Effector memory CD8-positive, alpha-beta T cell (primary cell): Measurements from ENCODE around the gene KNCN.
A peak's percentile ranks its signal among the peaks of the same experiment; 100 is the strongest.

Experiments used
- ATAC-seq: fragments of 150-1000 bp; cut with Tn5 transposase; replicated peaks from 2 replicates; pipeline ENCODE4 v1.10.0; 2021; ENCODE audit warnings: mild to moderate bottlenecking, moderate library complexity
- DNase-seq, 3 experiments: peaks; one replicate each; pipeline ENCODE4 v3.0.0; 2021
- H3K27ac Mint-ChIP-seq, 2 donors: one replicate each; pipeline ENCODE4 v1.8.0; 2022; ENCODE audit warnings: mild to moderate bottlenecking in 2 of 2, mixed read lengths in 2 of 2, moderate library complexity in 2 of 2
- H3K27me3 Mint-ChIP-seq, 2 donors: one replicate each; pipeline ENCODE4 v1.8.0; 2022; ENCODE audit warnings: mixed read lengths in 2 of 2
- H3K36me3 Mint-ChIP-seq: one replicate; pipeline ENCODE4 v1.8.0; 2022; ENCODE audit warnings: mild to moderate bottlenecking, moderate library complexity, mixed read lengths; ENCODE audit not compliant: insufficient read depth
- H3K4me1 Mint-ChIP-seq, 2 donors: one replicate each; pipeline ENCODE4 v1.8.0; 2022; ENCODE audit warnings: low read depth in 2 of 2, mixed read lengths in 2 of 2
- H3K4me3 Mint-ChIP-seq, 2 donors: one replicate each; pipeline ENCODE4 v1.8.0; 2022; ENCODE audit warnings: mild to moderate bottlenecking in 2 of 2, mixed read lengths in 2 of 2, moderate library complexity in 2 of 2
- H3K9me3 Mint-ChIP-seq, 2 donors: one replicate each; pipeline ENCODE4 v1.8.0; 2022; ENCODE audit warnings: mixed read lengths in 2 of 2

KNCN gene

DNA sequence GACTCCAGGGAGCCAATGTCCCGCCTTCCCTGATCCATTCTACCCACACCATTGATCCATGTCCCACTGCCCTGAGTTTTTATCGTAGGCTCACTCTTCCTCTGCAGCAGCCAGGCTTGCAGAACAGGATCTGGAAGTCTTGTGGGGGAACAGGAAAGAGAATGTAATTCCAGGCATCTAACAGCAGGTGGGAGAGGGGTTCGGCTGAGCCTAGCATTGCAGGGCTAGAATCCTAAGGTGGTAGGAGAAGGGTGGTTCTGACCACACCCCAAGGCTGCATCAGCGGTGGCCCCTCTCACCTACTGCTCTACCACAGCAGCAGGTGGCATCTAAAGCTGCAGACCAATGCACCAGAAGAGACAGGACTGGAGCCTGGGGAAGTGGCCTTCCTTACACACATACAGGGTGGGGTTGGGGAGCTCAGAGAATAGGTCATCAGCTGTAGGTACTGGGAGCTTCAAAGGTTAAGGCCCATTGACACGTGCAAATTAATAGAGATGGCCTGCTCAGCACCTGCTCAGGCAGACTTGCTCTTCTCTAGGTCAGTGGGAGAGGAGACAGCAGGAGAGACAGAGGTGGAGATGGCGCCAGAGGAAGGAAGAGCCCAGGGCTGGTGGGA lies 20.5 kb downstream of the KNCN start:
- Mint-ChIP-seq H3K4me3 (peak overlapping the region in 1 of 2 donors; percentile 22), H3K4me1 (peaks cover 5% of the 10 kb centered on the region in 2 donors), H3K27ac (no peak overlapping the region), H3K27me3 (peaks cover 18 to 30% of the 10 kb centered on the region in 2 donors), H3K36me3 (no peaks in the 10 kb centered on the region), H3K9me3 (no peaks in the 10 kb centered on the region)
- ATAC-seq (no peak), DNase-seq (no peak)

DNA sequence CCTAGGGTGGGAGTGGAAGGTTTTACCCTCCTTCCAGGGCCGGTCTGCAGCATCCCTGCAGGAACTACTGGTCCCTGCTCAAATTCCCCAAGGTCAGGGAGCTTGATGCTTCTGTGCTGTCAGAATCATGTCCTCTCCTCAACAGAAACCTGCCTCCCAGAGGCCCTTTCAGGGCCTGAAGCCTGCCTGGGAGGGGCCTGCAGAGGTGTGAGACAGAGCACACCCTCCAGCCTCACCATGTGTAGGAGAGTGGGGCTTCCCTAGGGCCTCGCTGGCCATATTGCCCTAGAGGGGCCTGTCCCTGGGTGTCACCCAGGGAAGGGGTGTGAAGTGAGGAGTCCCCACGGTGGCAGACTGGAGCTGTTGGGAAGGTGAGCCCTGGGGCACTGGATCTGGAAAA lies 21.1 kb downstream of the KNCN start:
- Mint-ChIP-seq H3K4me3 (no peak overlapping the region), H3K36me3 (no peaks in the 10 kb centered on the region), H3K27me3 (peaks cover 23 to 36% of the 10 kb centered on the region in 2 donors), H3K4me1 (peaks cover 5% of the 10 kb centered on the region in 2 donors), H3K27ac (no peak overlapping the region), H3K9me3 (no peaks in the 10 kb centered on the region)
- DNase-seq = no peak
- no peak for ATAC-seq

GRCh38 chr1:46529031-46529630 lies 22.3 kb downstream of the KNCN start:
- Mint-ChIP-seq H3K9me3 (no peaks in the 10 kb centered on the region), H3K4me3 (no peak overlapping the region), H3K36me3 (no peaks in the 10 kb centered on the region), H3K27me3 (peaks cover 29 to 46% of the 10 kb centered on the region in 2 donors), H3K27ac (no peak overlapping the region), H3K4me1 (peaks cover 5% of the 10 kb centered on the region in 2 donors)
- DNase-seq (no peak), ATAC-seq (no peak)

GRCh38 chr1:46528297-46528955 lies 23.0 kb downstream of the KNCN start:
- peaks cover 29 to 46% of the 10 kb centered on the region in 2 donors for H3K27me3 Mint-ChIP-seq

GRCh38 chr1:46527474-46528296 lies 23.8 kb downstream of the KNCN start:
- ATAC-seq = peak; percentile 63
- H3K4me1 Mint-ChIP-seq = peaks cover 0 to 3% of the 10 kb centered on the region in 2 donors
- H3K4me3 Mint-ChIP-seq = no peak overlapping the region
- no peaks in the 10 kb centered on the region for H3K36me3 Mint-ChIP-seq
- DNase-seq = peak; percentile 71 to 75 (median 71)
- H3K27ac Mint-ChIP-seq = no peak overlapping the region
- H3K9me3 Mint-ChIP-seq = no peaks in the 10 kb centered on the region
- peaks cover 29 to 46% of the 10 kb centered on the region in 2 donors for H3K27me3 Mint-ChIP-seq

More at GRCh38 chr1:46528297-46528955, 23.0 kb downstream of the KNCN start:
- Mint-ChIP-seq H3K4me1 (peaks cover 0 to 2% of the 10 kb centered on the region in 2 donors), H3K4me3 (no peak overlapping the region), H3K9me3 (no peaks in the 10 kb centered on the region), H3K36me3 (no peaks in the 10 kb centered on the region), H3K27ac (no peak overlapping the region)
- DNase-seq (no peak), ATAC-seq (no peak)

DNA sequence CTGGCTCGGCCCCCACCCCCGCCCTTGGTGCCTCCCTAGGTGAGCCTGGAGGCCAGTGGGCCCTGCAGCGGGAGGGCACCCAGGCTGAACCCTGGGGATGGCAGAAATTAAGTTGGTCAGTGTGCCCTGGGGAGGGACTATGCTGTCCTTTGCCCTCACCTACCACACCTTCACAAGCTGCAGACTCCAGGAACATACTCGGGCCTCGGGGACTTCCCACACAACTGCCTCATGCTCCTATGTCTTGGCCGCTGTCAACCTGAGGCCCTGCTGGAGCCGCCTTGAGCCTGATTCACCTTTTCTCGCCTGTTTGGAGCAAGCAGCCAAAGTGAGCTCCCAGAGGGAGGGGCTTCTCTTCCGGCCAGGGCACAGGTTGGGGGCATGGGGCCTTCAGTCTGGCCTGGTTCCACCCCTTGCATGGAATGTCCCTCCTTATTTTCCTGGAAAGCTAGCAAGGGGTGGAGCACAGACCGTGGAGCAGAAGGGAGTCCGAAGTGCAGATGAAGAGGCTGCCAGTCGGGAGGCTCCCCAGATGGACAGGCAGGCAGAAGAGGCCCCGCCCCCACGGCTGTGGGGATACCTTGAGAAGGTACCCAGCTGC lies 24.7 kb downstream of the KNCN start:
- Mint-ChIP-seq H3K27me3 (peaks cover 29 to 46% of the 10 kb centered on the region in 2 donors), H3K9me3 (no peaks in the 10 kb centered on the region), H3K4me3 (no peak overlapping the region), H3K4me1 (peaks cover 0 to 11% of the 10 kb centered on the region in 2 donors), H3K36me3 (no peaks in the 10 kb centered on the region), H3K27ac (no peak overlapping the region)
- ATAC-seq (no peak), DNase-seq (no peak)

DNA sequence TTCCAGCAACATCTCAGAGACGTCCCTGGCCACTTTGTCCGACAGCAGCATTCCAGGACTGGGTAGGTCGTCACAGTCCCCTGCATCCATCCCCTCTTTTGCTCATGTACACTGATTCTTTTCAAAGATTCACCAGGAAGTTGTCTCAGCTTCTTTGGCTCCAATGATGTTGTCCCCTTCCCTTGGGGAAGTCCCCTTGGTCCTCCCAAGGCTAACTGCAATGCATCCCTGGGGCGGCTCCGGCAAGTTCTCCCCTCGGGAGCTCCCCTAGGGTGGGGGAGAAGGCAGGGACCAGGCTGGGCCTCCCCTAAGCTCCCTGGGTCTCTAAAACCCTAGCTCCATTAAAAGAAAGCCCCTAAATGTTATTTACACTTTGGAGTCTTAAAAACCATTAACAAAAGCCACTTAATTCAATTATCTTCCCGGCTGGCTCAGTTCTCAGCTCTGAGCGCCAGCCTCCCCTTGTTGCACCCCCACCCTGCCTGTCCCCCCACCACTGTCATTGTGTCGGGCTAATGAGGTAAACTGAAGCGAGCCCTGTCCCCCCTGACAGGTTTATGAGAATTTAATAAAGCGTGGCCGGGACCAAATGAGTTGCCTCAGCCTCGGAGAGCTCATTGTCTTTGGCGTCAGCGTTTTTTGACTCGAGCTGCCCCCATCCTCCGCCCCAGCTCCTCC lies 25.3 kb downstream of the KNCN start:
- Mint-ChIP-seq H3K36me3 (no peaks in the 10 kb centered on the region), H3K4me1 (peaks cover 0 to 11% of the 10 kb centered on the region in 2 donors), H3K9me3 (no peaks in the 10 kb centered on the region), H3K27me3 (peaks cover 29 to 46% of the 10 kb centered on the region in 2 donors), H3K27ac (no peak overlapping the region), H3K4me3 (no peak overlapping the region)
- ATAC-seq = no peak
- DNase-seq = no peak

DNA sequence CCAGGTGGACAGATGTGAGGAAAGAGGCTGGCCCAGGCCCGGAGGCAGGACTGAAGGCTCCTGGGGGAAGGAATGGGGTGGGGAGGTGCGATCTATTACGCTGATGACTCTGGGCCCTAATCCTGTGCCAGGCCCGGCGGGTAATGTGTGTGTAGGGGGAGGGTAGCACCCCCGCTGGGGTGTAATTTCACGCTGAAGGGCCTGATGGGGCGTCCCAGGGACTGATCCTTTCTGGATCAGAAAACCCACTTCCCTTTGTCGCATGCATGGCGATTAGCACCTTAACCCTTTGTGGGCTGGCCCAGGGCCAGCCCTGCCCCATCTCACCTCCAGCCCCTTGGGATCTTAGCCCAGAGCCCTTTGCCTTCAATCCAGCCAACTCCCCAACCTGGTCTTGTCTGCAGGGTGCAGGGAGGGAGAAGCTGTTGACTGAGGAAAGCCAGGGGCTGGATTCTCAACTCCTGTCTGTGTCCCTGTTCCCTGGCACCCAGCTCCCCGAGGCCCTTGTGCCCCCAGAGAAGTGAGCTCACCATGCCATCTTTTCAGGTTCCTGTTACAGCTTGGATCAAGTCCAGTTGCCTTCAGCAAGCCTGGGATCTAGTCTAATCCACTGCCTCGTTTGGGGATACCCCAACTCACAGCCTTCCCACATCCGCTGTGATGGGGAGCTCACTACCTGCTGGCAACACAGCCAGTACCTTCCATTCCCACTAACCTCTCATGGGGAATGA lies 26.0 kb downstream of the KNCN start:
- no peaks in the 10 kb centered on the region for H3K9me3 Mint-ChIP-seq
- H3K27me3 Mint-ChIP-seq = peaks cover 29 to 51% of the 10 kb centered on the region in 2 donors
- H3K36me3 Mint-ChIP-seq = no peaks in the 10 kb centered on the region
- H3K4me3 Mint-ChIP-seq = no peak overlapping the region
- H3K4me1 Mint-ChIP-seq = peaks cover 0 to 11% of the 10 kb centered on the region in 2 donors
- ATAC-seq (no peak), DNase-seq (no peak)
- no peak overlapping the region for H3K27ac Mint-ChIP-seq

DNA sequence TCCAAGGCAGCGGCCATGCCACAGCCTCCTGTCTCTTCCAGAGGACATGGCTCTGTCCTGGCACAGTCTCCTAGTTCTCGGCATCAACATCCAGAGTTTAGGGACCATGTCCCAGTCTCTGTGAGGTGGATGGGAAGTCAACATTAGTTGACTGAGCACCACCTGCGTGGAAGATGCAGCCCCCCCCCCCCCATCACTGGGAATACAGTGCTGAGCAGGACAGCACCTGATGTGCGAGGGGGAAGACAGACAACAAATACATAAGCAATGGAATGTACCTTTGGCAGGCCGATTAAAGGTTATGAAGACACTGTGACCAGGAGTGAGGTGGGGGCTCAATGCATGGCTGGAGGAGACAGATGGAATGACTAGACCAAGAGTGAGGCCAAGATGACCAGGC lies 26.6 kb downstream of the KNCN start:
- Mint-ChIP-seq H3K27me3 (peaks cover 29 to 57% of the 10 kb centered on the region in 2 donors), H3K4me1 (peaks cover 0 to 11% of the 10 kb centered on the region in 2 donors), H3K27ac (no peak overlapping the region), H3K9me3 (no peaks in the 10 kb centered on the region), H3K4me3 (no peak overlapping the region), H3K36me3 (no peaks in the 10 kb centered on the region)
- DNase-seq (no peak), ATAC-seq (no peak)

- DNase-seq (no peak), ATAC-seq (no peak)
- Mint-ChIP-seq H3K36me3 (no peaks in the 10 kb centered on the region), H3K4me1 (peaks cover 0 to 11% of the 10 kb centered on the region in 2 donors), H3K4me3 (no peak overlapping the region), H3K9me3 (no peaks in the 10 kb centered on the region), H3K27ac (peak overlapping the region in 1 of 2 donors; percentile 50), H3K27me3 (peaks cover 22 to 58% of the 10 kb centered on the region in 2 donors)
Observed at GRCh38 chr1:46523496-46524353, 27.7 kb downstream of the KNCN start.

- peaks cover 0 to 9% of the 10 kb centered on the region in 2 donors for H3K4me1 Mint-ChIP-seq
- H3K27me3 Mint-ChIP-seq = peaks cover 20 to 58% of the 10 kb centered on the region in 2 donors
- H3K27ac Mint-ChIP-seq = peak overlapping the region in 1 of 2 donors; percentile 50
- H3K36me3 Mint-ChIP-seq = no peaks in the 10 kb centered on the region
- peak overlapping the region in 1 of 2 donors; percentile 18 for H3K4me3 Mint-ChIP-seq
- DNase-seq = no peak
- no peaks in the 10 kb centered on the region for H3K9me3 Mint-ChIP-seq
- ATAC-seq = no peak
Observed at GRCh38 chr1:46522969-46523320, 28.5 kb downstream of the KNCN start.
